HL-60 (cell line): ENCODE data around the gene MRPS25.

ENCODE experiments used
- GABPA ChIP-seq: IDR thresholded peaks from 2 replicates; pipeline ENCODE4 v1.6.1; 2012; ENCODE audit warnings: low read depth
- POLR2AphosphoS5 ChIP-seq: IDR thresholded peaks from 2 replicates; pipeline ENCODE4 v1.6.1; 2012; ENCODE audit warnings: low read depth
- SPI1 ChIP-seq: IDR thresholded peaks from 2 replicates; pipeline ENCODE4 v1.6.1; 2012; ENCODE audit warnings: low read depth, mild to moderate bottlenecking, borderline replicate concordance
- TF ChIP-seq, protein P1 (sequence below): IDR thresholded peaks from 2 replicates; pipeline ENCODE4 v1.6.1; 2012; ENCODE audit warnings: low read depth; ENCODE audit not compliant: insufficient replicate concordance
- TF ChIP-seq, protein P2 (sequence below): IDR thresholded peaks from one replicate; pipeline ENCODE4 v1.5.1; 2011; ENCODE audit warnings: low read length, control low read depth, inconsistent platforms; ENCODE audit not compliant: insufficient read depth

DNA sequence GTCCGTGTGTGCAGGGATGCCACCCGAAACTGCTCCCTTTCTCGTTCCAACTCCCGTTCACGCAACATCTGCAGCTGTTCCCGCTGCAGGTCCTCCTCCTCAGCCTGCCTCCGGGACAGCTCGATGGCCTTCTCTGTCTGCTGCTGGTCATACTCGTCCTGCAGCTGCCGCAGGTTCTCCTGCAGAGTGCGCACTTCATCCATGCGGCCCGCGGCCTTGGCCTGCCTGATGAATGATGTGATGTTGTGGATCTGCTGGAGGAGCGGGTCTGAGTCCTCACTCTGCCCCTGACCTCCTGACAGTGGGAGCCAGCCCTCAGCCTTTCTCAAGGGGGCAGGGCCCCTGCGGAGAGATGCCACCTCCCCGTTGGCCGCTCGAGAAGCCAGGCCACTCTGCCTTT is 9.4 kb upstream of the MRPS25 start:
- TF ChIP-seq, protein P1, sequence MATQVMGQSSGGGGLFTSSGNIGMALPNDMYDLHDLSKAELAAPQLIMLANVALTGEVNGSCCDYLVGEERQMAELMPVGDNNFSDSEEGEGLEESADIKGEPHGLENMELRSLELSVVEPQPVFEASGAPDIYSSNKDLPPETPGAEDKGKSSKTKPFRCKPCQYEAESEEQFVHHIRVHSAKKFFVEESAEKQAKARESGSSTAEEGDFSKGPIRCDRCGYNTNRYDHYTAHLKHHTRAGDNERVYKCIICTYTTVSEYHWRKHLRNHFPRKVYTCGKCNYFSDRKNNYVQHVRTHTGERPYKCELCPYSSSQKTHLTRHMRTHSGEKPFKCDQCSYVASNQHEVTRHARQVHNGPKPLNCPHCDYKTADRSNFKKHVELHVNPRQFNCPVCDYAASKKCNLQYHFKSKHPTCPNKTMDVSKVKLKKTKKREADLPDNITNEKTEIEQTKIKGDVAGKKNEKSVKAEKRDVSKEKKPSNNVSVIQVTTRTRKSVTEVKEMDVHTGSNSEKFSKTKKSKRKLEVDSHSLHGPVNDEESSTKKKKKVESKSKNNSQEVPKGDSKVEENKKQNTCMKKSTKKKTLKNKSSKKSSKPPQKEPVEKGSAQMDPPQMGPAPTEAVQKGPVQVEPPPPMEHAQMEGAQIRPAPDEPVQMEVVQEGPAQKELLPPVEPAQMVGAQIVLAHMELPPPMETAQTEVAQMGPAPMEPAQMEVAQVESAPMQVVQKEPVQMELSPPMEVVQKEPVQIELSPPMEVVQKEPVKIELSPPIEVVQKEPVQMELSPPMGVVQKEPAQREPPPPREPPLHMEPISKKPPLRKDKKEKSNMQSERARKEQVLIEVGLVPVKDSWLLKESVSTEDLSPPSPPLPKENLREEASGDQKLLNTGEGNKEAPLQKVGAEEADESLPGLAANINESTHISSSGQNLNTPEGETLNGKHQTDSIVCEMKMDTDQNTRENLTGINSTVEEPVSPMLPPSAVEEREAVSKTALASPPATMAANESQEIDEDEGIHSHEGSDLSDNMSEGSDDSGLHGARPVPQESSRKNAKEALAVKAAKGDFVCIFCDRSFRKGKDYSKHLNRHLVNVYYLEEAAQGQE, result no peak
- TF ChIP-seq, protein P2, sequence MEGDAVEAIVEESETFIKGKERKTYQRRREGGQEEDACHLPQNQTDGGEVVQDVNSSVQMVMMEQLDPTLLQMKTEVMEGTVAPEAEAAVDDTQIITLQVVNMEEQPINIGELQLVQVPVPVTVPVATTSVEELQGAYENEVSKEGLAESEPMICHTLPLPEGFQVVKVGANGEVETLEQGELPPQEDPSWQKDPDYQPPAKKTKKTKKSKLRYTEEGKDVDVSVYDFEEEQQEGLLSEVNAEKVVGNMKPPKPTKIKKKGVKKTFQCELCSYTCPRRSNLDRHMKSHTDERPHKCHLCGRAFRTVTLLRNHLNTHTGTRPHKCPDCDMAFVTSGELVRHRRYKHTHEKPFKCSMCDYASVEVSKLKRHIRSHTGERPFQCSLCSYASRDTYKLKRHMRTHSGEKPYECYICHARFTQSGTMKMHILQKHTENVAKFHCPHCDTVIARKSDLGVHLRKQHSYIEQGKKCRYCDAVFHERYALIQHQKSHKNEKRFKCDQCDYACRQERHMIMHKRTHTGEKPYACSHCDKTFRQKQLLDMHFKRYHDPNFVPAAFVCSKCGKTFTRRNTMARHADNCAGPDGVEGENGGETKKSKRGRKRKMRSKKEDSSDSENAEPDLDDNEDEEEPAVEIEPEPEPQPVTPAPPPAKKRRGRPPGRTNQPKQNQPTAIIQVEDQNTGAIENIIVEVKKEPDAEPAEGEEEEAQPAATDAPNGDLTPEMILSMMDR, result no peak
- TF ChIP-seq POLR2AphosphoS5, result no peak
- no peak for TF ChIP-seq GABPA
- TF ChIP-seq SPI1, result no peak
